Stimulated activated CD8-positive, alpha-beta memory T cell treated with anti-CD3 and anti-CD28 coated beads, Interleukin-12 subunit alpha, Interleukin-12 subunit beta, amount 100 ng/mL, for 4 hours (primary cell): ENCODE results near the gene NPIPA1.
"Not testable (repeated sequence)": the region's sequence is repeated elsewhere in the genome, so short reads cannot be mapped to it uniquely, and the experiment has no call there.

Experiments
- DNase-seq: peaks from one replicate; pipeline ENCODE4 v3.0.0-alpha.2; 2020; ENCODE audit warnings: low read depth

The NPIPA1 gene

DNA sequence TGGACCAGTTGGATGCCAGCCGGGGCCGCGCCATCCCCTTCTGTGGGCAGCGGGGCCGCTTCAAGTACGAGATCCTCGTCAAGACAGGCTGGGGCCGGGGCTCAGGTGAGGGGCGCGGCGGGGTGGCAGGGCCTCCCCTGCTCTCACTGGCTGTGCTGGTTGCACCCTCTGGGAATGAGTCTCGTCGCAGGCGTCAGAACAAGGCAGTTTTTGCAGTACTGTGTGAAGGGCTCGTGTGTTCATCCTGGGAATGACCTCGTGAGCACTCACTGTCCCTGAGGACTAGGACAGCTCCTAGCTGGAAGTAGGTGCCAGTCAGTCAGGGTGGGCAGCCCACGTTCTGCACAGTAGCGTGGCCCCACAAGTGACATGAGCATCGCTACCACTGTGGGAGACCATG, 6.3 kb upstream of the NPIPA1 start:
- not testable (repeated sequence) for DNase-seq

GRCh38 chr16:14932581-14933375, 4.5 kb upstream of the NPIPA1 start:
- DNase-seq: not testable (repeated sequence)

DNA sequence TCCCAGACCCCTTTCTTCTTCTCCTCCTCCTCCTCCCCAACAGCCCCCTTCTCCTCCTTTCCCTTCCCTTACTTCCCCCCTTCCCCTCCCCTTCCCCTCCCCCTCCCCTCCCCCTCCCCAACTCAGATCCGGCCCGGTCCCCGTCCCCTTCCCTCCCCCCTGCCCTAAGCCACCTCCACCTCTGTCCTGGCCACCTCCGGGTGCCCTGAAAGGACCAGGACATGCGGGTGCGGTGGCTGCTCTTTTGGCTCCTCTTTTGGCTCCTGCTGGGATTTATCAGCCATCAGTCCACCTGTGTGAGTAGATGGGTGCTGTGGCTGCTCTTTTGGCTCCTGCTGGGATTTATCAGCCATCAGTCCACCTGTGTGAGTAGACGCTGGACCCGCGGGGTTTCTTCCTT, 751 bp downstream of the NPIPA1 start:
- DNase-seq: not testable (repeated sequence)

GRCh38 chr16:14942686-14943085, 5.4 kb downstream of the NPIPA1 start:
- not testable (repeated sequence) for DNase-seq

DNA sequence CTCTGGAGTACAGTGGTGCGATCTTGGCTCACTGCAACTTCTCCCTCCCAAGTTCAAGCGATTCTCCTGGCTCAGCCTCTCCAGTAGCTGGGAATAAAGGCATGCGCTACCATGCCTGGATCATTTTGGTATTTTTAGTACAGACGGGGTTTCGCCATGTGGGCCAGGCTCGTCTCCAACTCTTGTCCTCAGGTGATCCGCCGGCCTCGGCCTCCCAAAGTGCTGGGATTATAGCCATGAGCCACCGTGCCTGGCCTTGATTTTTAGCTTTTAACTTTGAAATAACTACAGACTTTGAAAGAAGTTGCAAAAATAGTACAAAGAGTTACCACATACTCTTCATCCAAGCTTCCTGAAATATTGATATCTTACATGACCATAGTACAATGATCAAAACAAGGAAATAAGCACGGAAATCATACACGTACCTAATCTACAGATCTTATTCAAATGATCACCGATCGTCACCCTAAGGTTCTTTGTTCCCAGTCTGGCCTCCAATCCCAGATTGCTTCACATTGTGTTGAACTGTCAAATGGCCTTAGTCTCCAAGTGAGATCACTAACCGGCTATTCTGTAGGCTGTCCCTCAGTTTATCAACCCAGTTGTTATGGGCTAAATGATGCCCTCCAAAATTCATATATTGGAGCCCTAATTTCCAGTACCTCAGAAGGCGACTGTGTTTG, 18.4 kb downstream of the NPIPA1 start:
- no peak for DNase-seq

- DNase-seq: no peak
These were observed 20.5 kb downstream of the NPIPA1 start for GRCh38 chr16:14957576-14958322.

- no peak for DNase-seq
These were observed 21.0 kb downstream of the NPIPA1 start for GRCh38 chr16:14958323-14958600.

DNA sequence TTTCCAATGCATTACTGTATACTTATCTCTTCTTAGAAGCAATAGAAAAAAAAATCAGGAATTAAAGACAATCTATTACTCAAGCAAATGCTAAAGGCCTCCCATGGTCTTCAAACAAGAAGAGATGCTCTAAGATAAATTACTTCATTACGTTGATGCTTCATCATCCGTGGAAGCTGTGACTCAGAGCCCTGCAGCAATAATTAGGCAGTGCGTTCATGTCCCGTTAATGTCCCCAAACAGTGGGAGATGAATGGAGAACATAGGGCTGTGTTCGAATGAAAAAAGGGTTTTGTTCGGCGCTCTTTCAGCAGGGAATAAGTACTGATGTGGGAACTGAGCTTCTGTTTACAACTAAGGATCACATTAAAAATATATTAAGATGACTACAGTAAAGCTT, 21.7 kb downstream of the NPIPA1 start:
- no peak for DNase-seq

GRCh38 chr16:14961405-14962186, 24.4 kb downstream of the NPIPA1 start:
- no peak for DNase-seq

DNA sequence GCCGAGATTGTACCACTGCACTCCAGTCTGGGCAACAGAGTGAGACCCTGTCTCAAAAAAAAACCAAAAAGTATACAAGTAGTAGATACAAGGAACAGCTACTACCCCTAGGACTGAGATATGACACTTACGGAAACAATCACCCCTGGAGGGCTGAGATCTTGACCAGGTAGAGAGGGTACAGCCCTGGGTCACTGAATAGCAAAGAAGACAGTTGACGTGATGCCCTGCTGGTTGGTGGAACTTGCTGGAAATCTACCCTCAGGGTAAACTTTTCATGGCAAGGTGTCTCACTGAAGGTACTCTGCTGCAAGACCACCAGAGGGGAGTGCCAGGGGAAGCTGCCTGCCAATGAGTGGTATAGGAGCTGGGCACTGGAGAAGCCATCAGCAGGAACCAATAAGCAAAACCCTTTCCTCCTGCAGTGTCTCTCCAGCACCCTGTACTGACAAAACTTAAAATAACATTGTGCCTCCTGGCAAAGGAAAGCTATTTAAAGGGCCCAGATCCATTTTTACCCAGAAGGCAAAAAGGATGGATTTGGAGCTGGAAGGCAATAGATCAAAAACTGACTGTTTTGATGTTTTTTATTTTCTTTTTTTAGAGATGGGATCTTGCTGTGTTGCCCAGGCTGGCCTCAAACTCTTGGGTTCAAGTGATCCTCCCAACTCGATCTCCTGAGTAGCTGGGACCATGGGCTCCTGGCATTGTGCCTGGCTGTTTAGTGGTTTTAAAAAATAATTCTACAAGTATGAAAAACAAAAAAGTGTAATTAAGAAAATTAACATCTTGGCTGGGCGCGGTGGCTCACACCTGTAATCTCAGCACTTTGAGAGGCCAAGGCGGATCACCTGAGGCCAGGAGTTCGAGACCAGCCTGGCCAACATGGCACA, 26.3 kb downstream of the NPIPA1 start:
- no peak for DNase-seq

- DNase-seq: no peak
These were observed 28.1 kb downstream of the NPIPA1 start for GRCh38 chr16:14965328-14965727.

DNA sequence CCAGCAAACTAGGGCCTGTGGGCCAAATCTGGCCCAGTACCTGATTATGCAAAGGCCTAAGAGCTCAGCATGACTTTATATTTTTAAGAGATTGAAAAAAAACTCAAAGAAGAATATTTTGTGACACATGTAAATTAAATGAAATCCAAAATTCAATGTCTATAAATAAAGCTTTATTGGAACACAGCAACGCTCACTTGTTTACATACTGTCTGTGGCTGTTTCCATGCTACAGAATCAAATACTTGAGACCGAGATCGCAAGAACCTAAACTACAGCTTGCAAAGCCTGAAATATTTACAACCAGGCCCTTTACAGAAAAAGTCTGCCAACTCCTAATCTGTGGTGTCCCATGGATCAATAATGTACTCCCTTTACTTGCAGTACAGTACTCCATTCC, 32.6 kb downstream of the NPIPA1 start:
- not testable (repeated sequence) for DNase-seq

- not testable (repeated sequence) for DNase-seq
These were observed 34.5 kb downstream of the NPIPA1 start for GRCh38 chr16:14971621-14972228.

- DNase-seq: not testable (repeated sequence)
These were observed 36.6 kb downstream of the NPIPA1 start for GRCh38 chr16:14973785-14974322.

DNA sequence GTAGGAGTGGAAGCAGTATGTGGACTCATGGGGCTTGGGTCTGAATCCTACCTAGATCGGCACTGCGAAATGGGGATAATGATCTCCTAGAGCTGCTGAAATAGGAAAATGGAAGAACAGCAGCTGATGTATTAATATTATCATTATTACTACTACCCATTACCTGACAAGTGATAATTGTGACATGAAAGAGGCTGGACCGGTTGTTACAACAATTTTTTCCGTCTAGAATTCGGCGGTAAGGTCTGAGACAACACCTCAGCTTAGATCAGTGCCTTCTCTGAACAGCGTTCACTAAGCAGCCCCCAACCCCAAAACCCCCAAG, 37.0 kb downstream of the NPIPA1 start:
- not testable (repeated sequence) for DNase-seq

- DNase-seq: peak; percentile 99
These were observed 37.6 kb downstream of the NPIPA1 start, which contains the start of gene PDXDC1 for GRCh38 chr16:14974656-14975417. PDXDC1 (plus strand) TSS chr16:14975026; CDS start chr16:14975200, 174 bp downstream.

- peak; percentile 55 for DNase-seq
These were observed 38.4 kb downstream of the NPIPA1 start for GRCh38 chr16:14975418-14976194.

- not testable (repeated sequence) for DNase-seq
These were observed 39.9 kb downstream of the NPIPA1 start for GRCh38 chr16:14976971-14977736.
